DOHH2 (cell line): ENCODE results near the gene LCMT1.

Experiments
- CTCF ChIP-seq: fragments of 200-600 bp; sonication (generic); IDR thresholded peaks from one replicate; pipeline ENCODE4 v1.5.1; 2014; ENCODE audit warnings: antibody characterized with exemption, mild to moderate bottlenecking, low read depth, low read length; ENCODE audit not compliant: poor library complexity, severe bottlenecking
- EZH2phosphoT487 ChIP-seq: fragments of 200-600 bp; sonication (generic); IDR thresholded peaks from 2 replicates; pipeline ENCODE4 v1.6.1; 2017; ENCODE audit warnings: borderline replicate concordance, mild to moderate bottlenecking, antibody characterized with exemption, low read length, moderate library complexity, mixed read lengths

DNA sequence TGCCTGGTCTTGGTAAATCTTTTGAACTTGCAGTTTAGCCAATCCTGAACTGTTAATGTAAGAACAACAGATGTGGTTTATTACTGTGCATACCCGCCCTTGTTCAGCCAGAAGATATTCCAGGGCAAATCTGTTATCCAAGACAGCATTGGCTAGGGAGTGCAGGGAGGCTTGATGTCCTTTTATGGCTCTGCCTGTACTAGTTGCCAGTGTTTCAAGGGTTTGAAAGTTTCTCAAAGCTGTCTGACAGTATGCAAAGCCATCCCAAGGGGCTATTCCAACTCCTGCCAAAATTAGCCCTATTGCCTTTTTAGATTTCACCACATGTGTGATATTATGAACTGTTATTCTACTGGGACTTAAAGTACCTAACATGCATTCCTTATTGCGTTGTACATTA, 30.1 kb downstream of the LCMT1 start:
- no peak for TF ChIP-seq CTCF
- TF ChIP-seq EZH2phosphoT487, result no peak
